Measurements from ENCODE around the gene RBM44.
"Not testable (repeated sequence)": the region's sequence is repeated elsewhere in the genome, so short reads cannot be mapped to it uniquely, and the experiment has no call there.

Gene RBM44

GRCh38 chr2:237783678-237784077, 14.9 kb upstream of the RBM44 start:
- DNase-seq, result not testable (repeated sequence)

GRCh38 chr2:237786936-237787335, 11.6 kb upstream of the RBM44 start:
- DNase-seq, result no peak

GRCh38 chr2:237790353-237790752, 8.2 kb upstream of the RBM44 start:
- DNase-seq, result no peak

GRCh38 chr2:237791977-237792727, 6.4 kb upstream of the RBM44 start:
- DNase-seq, result no peak

- no peak for DNase-seq
These were observed 1.3 kb upstream of the RBM44 start for GRCh38 chr2:237797253-237797652.

GRCh38 chr2:237799060-237799428, 465 bp downstream of the RBM44 start:
- no peak for DNase-seq

GRCh38 chr2:237801466-237801865, 2.9 kb downstream of the RBM44 start:
- no peak for DNase-seq

- no peak for DNase-seq
These were observed 7.8 kb downstream of the RBM44 start for GRCh38 chr2:237806334-237806733.

GRCh38 chr2:237815637-237816036, 17.1 kb downstream of the RBM44 start:
- no peak for DNase-seq

GRCh38 chr2:237816531-237816930, 18.0 kb downstream of the RBM44 start:
- DNase-seq, result no peak

GRCh38 chr2:237818066-237818473, 19.5 kb downstream of the RBM44 start:
- DNase-seq, result no peak

GRCh38 chr2:237819231-237819630, 20.7 kb downstream of the RBM44 start:
- DNase-seq, result no peak

GRCh38 chr2:237820421-237820820, 21.8 kb downstream of the RBM44 start:
- DNase-seq, result no peak

GRCh38 chr2:237823544-237823943, 25.0 kb downstream of the RBM44 start:
- no peak for DNase-seq

GRCh38 chr2:237824085-237824484, 25.5 kb downstream of the RBM44 start:
- no peak for DNase-seq

- DNase-seq, result no peak
These were observed 28.9 kb downstream of the RBM44 start for GRCh38 chr2:237827421-237827987.

GRCh38 chr2:237830522-237830921, 31.9 kb downstream of the RBM44 start:
- no peak for DNase-seq

GRCh38 chr2:237833546-237833945, 35.0 kb downstream of the RBM44 start:
- no peak for DNase-seq

GRCh38 chr2:237835372-237835771, 36.8 kb downstream of the RBM44 start:
- no peak for DNase-seq

- DNase-seq, result no peak
These were observed 42.5 kb downstream of the RBM44 start for GRCh38 chr2:237841051-237841450.

GRCh38 chr2:237848940-237849339, 50.4 kb downstream of the RBM44 start:
- DNase-seq, result not testable (repeated sequence)

GRCh38 chr2:237854295-237854694, 55.7 kb downstream of the RBM44 start:
- DNase-seq, result peak; percentile 28

- DNase-seq, result no peak
These were observed 59.2 kb downstream of the RBM44 start for GRCh38 chr2:237857791-237858190.

GRCh38 chr2:237858294-237859081, 59.9 kb downstream of the RBM44 start:
- DNase-seq, result peak; percentile 38

All from NCI-H2029 treated with DMSO at 0.1 percent for 48 hours (cell line).